ENCODE results near the gene CHST11.
"Not testable (repeated sequence)": the region's sequence is repeated elsewhere in the genome, so short reads cannot be mapped to it uniquely, and the experiment has no call there.

The CHST11 gene

GRCh38 chr12:104611671-104612070, 154.9 kb downstream of the CHST11 start:
- no peak for DNase-seq

DNA sequence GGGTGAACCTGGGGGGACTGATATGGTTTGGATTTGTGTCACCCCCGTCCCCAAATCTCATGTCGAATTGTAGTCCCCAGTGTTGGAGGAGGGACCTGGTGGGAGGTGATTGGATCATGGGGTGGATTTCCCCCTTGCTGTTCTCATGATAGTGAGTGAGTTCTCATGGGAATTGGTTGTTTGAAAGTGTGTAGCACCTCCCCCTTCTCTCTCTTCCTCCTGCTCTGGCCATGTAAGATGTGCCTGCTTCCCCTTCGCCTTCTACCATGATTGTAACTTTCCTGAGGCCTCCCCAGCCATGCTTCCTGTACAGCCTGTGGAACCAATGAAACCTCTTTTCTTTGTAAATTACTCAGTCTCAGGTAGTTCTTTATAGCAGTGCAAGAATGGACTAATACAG, 156.6 kb downstream of the CHST11 start:
- DNase-seq: not testable (repeated sequence)

GRCh38 chr12:104615048-104615561, 158.4 kb downstream of the CHST11 start:
- DNase-seq: no peak

DNA sequence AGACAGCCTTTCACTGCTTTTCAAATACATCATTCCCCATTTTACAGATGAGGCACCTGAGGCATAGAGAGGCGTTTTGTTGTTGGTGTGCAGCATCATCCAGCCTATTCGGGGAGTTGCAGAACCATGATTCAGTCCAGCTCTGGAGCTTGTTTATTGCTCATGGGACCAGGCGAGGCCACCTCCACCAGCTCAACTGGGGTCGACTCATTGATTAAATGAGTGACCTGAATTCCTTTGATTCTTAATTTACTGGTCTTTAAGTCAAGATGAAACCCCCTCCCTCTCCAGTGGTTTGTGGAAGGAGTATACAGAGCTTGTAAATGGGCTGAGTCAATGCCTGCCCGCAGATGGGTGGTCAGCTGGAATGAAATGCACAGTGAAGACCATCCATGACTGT, 161.9 kb downstream of the CHST11 start:
- DNase-seq: no peak

- DNase-seq: no peak
These were observed 162.6 kb downstream of the CHST11 start for GRCh38 chr12:104619305-104619704.

GRCh38 chr12:104620837-104621531, 164.2 kb downstream of the CHST11 start:
- DNase-seq: no peak

- DNase-seq: no peak
These were observed 166.2 kb downstream of the CHST11 start for GRCh38 chr12:104622928-104623327.

DNA sequence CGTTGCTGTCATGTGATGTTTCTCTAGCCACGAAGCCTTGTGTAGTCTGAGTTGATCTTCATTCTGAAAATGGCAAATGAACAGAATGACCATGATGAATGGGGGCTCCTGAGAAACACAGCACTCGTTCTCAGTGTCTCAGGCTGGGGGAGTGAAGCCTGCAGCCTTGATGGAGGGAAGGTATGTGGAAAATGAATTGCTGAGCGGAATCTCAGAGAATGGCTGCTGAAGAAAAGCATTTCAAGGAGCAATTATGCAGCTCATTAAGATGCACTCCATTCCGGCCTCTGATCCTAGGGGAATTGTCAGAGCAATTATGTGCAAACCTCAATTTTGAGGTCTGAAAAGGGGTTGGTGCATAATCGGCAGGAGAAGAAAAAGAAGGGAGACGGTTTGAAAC, 167.1 kb downstream of the CHST11 start:
- DNase-seq: no peak

GRCh38 chr12:104624529-104624928, 167.8 kb downstream of the CHST11 start:
- no peak for DNase-seq

DNA sequence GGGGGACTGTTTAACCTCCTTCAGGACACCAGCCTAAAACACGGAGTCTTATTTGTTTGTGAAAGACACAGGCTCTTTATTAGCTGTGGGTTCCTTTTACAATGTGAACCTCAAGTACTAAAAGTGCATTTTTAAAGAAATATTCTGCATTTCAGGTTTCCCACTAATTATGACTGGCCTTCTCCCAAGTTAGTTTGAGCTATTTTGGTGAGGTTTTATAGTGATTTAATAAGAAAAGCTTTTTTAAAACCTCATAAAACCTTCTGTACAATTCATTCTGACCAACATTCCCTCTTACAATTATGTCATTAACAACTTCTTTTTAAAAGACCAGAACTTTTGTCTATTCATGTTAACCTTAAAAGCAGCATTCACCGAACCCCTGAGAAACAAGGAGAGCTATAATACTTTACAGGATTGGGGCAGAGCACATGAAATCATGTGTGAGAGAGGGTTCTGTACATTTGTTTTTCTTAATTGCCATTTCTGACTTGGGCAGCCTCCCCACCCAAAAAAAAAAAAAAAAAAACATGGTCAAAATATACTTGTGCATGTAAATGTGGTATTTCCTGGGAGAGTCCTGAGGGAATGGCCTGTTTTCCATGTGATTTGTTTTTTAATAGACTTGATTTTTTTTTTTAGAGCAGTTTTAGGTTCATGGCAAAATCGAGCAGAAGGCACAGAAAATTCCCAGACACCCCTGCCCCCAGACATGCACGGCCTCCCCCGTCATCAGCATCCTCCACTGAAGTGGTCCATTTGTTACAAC, 169.5 kb downstream of the CHST11 start:
- DNase-seq: no peak

DNA sequence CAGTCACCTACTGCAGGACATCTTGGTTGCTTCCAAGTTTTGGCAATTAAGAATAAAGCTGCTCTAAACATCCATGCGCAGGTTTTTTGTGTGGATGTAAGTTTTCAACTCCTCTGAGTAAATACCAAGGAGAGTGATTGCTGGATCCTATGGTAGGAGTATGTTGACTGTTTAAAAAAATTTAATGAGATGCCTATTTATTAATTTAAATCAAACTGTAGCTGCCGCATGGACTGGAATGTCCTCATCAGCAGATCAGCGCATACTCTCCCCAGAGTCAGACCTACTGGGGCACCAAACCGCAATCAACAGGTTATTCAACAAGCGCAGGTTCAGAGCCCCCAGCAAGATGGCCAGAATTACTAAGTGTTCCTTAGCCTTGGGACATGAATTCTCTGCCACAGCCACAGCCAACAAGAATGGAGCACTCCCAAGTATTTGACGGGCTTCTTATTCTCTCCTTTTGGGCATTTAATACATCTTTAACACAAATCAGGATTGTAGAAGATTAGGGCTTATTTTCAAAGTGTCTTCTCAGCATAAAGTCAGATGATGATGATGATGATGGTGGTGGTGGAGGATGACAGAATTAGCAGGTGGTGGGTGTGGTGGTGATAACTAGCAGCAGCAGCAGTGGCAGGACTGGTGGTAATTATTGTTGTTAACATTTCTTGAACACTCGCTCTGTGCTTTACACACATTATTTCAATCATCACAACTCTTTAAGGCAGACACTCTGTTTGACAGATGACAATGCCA, 170.7 kb downstream of the CHST11 start:
- DNase-seq: no peak

GRCh38 chr12:104627990-104628830, 171.5 kb downstream of the CHST11 start:
- DNase-seq: no peak

DNA sequence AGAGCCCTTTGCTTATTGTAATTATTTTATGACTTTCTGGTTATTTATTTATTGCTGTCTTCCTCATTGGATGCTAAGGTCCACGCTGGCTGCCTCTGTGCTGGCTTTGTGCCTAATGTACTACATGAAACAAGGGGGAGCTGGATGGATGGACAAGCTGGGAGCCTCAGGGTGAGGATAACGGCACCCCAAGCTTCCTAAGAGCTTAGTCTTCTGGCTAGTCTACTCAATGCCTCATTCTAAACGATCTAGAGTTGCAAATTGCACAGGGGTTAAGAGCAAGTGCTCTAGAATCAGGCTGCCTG, 172.0 kb downstream of the CHST11 start:
- DNase-seq: no peak

DNA sequence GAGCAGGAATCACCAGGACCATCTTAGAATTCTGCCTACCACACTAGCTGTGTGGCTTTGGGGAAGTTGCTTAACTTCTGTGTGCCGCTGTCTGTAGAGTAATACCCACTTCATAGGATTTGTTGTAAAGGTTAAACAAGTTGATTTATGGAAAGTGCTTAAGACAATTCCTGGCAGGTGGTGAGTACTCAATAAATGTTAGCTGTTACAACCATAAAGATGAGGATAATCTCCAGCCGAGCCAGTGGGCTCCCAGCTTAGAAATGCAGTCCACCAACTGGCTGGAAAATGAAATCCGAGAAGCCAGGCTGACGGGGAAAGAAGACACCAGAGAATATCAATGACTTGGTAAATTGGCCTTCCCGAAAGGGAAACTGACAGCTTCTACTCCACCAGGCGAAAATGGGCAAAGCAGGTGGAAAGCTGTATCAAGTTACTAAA, 173.5 kb downstream of the CHST11 start:
- no peak for DNase-seq

- no peak for DNase-seq
These were observed 175.1 kb downstream of the CHST11 start for GRCh38 chr12:104631867-104632266.

GRCh38 chr12:104632724-104633201, 176.0 kb downstream of the CHST11 start:
- no peak for DNase-seq

- no peak for DNase-seq
These were observed 177.3 kb downstream of the CHST11 start for GRCh38 chr12:104634044-104634443.

DNA sequence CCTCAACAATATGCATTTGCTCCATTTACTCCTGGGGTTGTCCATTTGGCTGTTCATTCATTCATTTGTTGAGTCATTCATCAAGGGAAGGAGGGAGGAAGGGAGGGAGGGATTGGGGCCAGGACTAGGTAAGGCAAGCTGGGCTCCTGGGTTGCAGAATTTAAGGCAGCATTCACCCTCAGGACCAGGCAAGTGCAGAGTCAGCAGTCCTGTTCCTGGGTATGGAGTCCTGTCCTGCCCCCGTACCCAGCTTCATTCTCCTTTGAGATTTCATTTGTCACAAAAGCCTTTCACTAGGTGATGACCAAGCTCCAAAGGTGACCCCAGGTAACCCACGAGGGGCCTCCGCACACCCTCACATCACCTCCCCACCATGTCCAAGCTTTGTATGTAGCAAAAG, 178.1 kb downstream of the CHST11 start:
- DNase-seq: no peak

DNA sequence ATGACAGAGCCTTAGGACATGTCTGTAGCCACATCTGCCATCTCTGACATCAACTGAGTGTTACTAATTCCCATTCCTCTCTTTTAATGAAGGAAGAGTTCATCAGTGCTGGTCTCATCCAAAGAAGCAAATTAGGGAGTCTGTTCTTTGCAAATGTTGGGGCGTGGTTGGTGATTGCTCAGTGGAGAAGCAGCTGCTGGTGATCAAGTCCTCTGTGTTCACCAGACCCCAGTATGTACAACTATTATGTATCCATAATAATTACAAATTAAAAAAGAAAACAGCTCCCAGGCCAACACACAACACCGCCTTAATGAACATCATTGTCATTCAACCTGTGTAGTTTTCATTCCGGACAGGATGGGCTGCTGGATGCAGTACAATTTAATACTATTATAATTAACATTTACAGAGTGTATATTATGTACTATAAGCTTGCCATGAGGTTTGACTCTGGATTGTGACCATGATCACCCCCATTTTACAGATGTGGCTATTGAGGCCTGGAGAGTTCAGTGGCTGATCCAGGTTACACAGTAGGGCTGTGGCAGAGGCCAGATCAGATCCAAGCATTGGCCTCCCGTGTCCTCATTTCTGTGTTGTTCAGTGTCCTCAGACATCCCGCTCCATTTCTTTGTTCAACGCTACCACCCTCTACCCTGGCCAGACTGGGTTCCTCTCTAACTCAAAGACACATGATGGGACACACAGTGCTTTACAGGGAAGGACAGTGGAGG, 179.0 kb downstream of the CHST11 start:
- no peak for DNase-seq

GRCh38 chr12:104636496-104636895, 179.7 kb downstream of the CHST11 start:
- no peak for DNase-seq

GRCh38 chr12:104637604-104638003, 180.9 kb downstream of the CHST11 start:
- no peak for DNase-seq
